ENCODE measurements around the gene APPL1.
"Not testable (repeated sequence)": the region's sequence is repeated elsewhere in the genome, so short reads cannot be mapped to it uniquely, and the experiment has no call there.

Gene APPL1

DNA sequence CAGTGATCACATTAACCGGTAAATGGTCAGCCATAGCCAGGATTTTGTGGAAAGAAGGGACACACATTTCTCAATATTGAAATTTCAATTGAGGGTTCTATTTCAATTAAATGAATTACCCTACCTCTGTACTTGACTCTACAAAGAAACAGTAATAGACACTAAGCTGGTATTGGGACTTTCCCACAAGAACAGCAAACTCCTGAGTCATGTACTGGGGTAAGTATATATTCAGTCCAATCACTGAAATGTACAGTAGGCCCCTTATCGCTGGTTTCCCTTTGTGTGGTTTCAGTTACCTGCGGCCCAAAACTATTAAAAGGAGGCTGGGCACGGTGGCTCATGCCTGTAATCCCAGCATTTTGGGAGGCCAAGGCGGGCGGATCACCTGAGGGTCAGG is 47.3 kb downstream of the APPL1 start:
- no peak for FAIRE-seq

DNA sequence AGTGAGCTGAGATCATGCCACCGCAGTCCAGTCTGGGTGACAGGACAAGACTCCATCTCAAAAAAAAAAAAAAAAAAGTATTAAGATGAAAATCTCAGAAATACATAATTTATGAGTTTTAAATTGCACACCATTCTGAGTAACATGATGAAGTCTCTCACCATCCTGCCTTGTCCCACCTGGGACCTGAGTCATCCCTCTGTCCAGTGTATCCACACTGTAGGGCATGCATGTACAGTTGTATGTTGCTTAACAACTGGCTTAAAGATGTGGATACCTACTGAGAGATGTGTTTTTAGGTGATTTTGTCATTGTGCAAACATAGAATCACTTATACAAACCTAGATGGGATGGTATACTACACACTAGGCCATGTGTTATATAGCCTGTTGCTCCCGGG is 47.9 kb downstream of the APPL1 start:
- no peak for FAIRE-seq

DNA sequence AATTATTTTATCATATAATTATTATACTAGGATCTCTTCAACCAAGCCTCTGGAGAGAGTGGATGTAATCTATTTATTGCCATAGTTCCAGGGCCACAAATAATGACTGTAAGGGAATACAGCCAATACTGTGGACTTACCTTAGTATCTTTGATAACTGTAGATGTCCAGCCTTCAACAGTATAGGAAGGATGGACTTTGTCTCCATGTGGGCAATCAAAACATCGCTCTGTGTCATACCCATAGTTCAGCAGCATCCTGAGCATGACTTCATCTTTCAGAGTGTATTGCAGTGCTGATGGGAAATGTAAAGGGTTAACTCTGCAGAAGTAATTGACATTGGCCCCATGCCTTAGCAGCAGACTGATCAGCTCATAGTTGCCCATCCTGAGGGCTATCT is 50.7 kb downstream of the APPL1 start:
- FAIRE-seq: no peak

GRCh38 chr3:57279685-57280084 is 52.2 kb downstream of the APPL1 start:
- FAIRE-seq: no peak

GRCh38 chr3:57281715-57282114 is 54.2 kb downstream of the APPL1 start:
- no peak for FAIRE-seq

DNA sequence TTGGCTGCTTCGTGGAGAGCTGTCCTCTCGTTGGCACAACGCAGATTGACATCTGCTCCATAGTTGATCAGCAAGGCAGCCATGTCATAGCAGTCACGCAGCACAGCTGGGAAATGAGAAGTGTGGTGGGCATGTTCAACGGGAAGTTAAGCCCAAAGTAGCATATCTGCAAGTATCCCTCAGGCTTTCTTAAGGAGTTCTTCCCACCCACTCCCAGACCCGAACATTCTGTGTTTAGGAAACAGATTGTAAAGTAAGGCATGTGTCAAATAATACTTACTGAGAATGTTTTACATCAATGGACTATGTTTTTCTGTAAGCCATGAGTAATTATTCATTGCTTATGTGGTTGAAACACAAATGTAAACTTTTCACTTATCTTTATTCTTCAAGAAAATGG is 55.8 kb downstream of the APPL1 start:
- no peak for FAIRE-seq

- no peak for FAIRE-seq
These were observed 59.7 kb downstream of the APPL1 start for GRCh38 chr3:57287205-57287604.

- no peak for FAIRE-seq
These were observed 60.9 kb downstream of the APPL1 start for GRCh38 chr3:57288403-57288802.

DNA sequence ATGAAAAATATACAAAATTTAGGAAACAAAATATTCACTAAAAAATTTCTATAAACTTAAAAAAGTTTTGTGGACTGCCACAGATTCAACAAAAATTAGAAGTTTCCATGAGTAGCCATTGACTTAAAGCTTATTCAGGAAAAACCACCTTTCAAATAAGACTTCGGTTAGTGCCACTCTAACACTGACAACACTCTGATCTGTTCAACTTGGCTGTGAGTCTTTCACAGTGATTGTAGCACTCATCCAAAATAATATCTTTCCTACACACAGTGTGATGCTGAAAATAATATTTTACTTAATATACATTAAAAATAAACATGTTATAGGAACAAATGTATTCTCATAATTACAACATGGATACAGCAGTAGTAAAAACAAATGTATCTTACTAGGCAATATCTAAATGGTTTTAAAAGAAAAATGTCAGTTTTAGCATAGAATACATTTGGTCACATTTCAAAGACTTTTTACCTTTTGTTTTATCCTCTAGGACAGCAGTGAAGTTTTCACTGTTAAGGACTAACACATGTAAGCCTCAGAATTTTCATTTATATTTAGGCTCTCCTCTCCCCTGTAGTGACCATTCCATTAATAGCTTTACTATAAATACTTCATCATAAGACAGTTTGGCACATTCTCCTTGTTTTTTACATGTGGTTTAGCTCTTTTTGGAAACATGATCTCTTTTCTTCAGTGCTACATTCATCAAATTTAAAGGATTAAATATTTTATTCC is 64.8 kb downstream of the APPL1 start, which contains the start of gene ASB14:
TSS of gene ASB14 (minus strand) at position 527 of the 738 bp plus-strand sequence. CDS start 652 bp downstream, outside the sequence.
- FAIRE-seq: no peak

DNA sequence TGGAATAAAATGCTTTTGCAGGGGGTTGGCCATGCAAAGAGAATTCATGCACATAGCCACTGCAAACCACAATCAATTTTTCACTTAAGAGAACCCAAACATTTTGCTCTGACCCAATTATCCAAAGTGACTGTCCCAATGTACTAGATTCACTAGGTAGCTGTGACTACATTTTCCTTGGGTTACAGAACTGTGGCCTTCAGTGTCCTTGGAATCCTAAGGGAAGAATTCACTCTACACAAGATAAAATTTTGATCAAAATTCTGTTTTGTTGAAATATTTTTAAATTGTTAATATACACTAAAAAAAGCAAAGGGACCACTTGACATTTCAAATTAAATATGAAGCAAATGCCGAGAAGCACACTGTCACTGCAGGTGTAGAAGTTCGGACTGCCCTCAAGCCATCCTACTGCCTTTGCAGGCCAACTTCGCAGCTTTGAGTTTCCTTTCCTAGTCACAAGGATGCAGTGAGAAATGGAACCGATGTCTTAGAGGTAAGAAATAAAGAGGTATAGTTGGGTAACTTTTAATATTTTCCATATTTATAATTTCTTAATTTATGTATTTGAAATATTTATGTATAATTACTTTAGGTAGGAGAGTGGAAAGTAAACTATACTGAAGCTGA is 65.5 kb downstream of the APPL1 start:
- no peak for FAIRE-seq

DNA sequence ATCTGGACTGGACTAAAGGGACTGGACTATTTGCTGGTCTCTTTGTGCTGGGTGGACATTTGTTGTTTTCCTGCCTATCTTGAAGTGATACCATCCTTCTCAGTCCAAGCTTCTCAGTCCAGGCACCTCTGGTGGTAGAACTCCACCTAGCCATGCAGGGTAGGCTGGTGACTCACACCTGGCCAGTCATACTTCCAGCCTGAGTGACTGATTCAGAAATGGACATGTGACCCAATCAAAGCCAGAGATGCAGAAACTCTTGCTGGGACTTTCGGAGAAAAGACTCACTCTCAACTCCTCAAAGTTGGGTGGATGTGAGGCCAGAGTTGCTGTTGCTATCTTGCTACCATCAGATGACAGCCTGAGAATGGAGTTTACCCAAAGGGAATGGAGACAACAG is 70.5 kb downstream of the APPL1 start:
- no peak for FAIRE-seq

GRCh38 chr3:57303520-57303919 is 76.0 kb downstream of the APPL1 start:
- FAIRE-seq: not testable (repeated sequence)

GRCh38 chr3:57309769-57310360 is 82.3 kb downstream of the APPL1 start:
- no peak for FAIRE-seq

- FAIRE-seq: no peak
These were observed 86.7 kb downstream of the APPL1 start for GRCh38 chr3:57314204-57314603.

Measured in G401.6 (cell line).